PC-9 (cell line): ENCODE data around the gene MRPL28. TPM values are rescaled to one million over a fixed set of nuclear protein-coding genes. Genes with fewer than 3 reads are reported as not detected.

Experiments
- BruUV-seq: library from RNA; stranded (reverse); fragments of 400-500 nt; replicated peaks from 2 replicates; lab custom pipeline; 2021; lab: Mats Ljungman, UMichigan
- CTCF ChIA-PET: fragments of 300-600 bp; sonication (Branson Sonifier 250); formaldehyde crosslinking; loops from one replicate; lab custom pipeline; 2022; ENCODE audit warnings: antibody characterized with exemption; lab: Charles Lee
- POLR2A ChIA-PET: fragments of 300-600 bp; sonication (Branson Sonifier 250); formaldehyde crosslinking; loops from one replicate; lab custom pipeline; 2022; ENCODE audit warnings: antibody characterized with exemption; ENCODE audit not compliant: unreplicated experiment; lab: Charles Lee
- DNase-seq, 2 experiments: peaks; one replicate each; pipeline versions ENCODE4 v3.0.0 to v3.0.0-alpha.2; 2015 to 2022; ENCODE audit warnings: mixed read lengths in 1 of 2
- H2AFZ ChIP-seq: fragments of 200-600 bp; sonication (generic); 2 replicates; pipeline ENCODE4 v1.8.1; 2017; ENCODE audit warnings: antibody characterized with exemption
- H3F3A ChIP-seq: fragments of 200-600 bp; sonication (generic); 2 replicates; pipeline ENCODE4 v1.8.1; 2017; ENCODE audit warnings: antibody characterized with exemption, mild to moderate bottlenecking, low read depth; ENCODE audit not compliant: insufficient read depth
- H3K27ac ChIP-seq: fragments of 200-600 bp; sonication (generic); 2 replicates; pipeline ENCODE4 v1.6.1; 2016; ENCODE audit warnings: mixed run types
- H3K27me3 ChIP-seq: fragments of 200-600 bp; sonication (generic); 2 replicates; pipeline ENCODE4 v1.6.1; 2016; ENCODE audit warnings: low read depth, mixed run types; ENCODE audit not compliant: insufficient read depth
- H3K36me3 ChIP-seq: fragments of 200-600 bp; sonication (generic); 2 replicates; pipeline ENCODE4 v1.6.1; 2016; ENCODE audit warnings: low read depth, mixed run types
- H3K4me1 ChIP-seq: fragments of 200-600 bp; sonication (generic); replicated peaks from 2 replicates; pipeline ENCODE4 v1.6.1; 2016; ENCODE audit warnings: mixed run types; ENCODE audit not compliant: insufficient read depth
- H3K4me2 ChIP-seq: fragments of 200-600 bp; sonication (generic); 2 replicates; pipeline ENCODE4 v1.6.1; 2017; ENCODE audit warnings: mixed run types
- H3K4me3 ChIP-seq: fragments of 200-600 bp; sonication (generic); 2 replicates; pipeline ENCODE4 v1.6.1; 2016; ENCODE audit warnings: mixed run types
- H3K79me2 ChIP-seq: fragments of 200-600 bp; sonication (generic); 2 replicates; pipeline ENCODE4 v1.6.1; 2017; ENCODE audit warnings: low read depth, mixed run types
- H3K9me2 ChIP-seq: fragments of 200-600 bp; sonication (generic); 2 replicates; pipeline ENCODE4 v1.8.1; 2017; ENCODE audit warnings: mild to moderate bottlenecking; ENCODE audit not compliant: insufficient read depth
- H3K9me3 ChIP-seq: fragments of 200-600 bp; sonication (generic); 2 replicates; pipeline ENCODE4 v1.8.1; 2016; ENCODE audit warnings: low read depth; ENCODE audit not compliant: insufficient read depth
- H4K20me1 ChIP-seq: fragments of 200-600 bp; sonication (generic); 2 replicates; pipeline ENCODE4 v1.8.1; 2017; ENCODE audit not compliant: insufficient read depth
- CTCF ChIP-seq: fragments of 200-600 bp; sonication (generic); conservative IDR thresholded peaks from 2 replicates; pipeline ENCODE4 v1.6.1; 2017; ENCODE audit warnings: mixed run types, antibody characterized with exemption, mild to moderate bottlenecking, moderate library complexity
- EZH2 ChIP-seq: fragments of 200-600 bp; sonication (generic); IDR thresholded peaks from 2 replicates; pipeline ENCODE4 v1.8.0; 2017; ENCODE audit warnings: antibody characterized with exemption, low read depth
- intact Hi-C: fragments of 100-400 bp; cut with micrococcal nuclease; formaldehyde crosslinking; loops from one replicate; pipeline ENCODE4 v1.10.0; 2022; ENCODE audit not compliant: unreplicated experiment
- total RNA-seq: library from RNA; stranded (reverse); gene quantifications from 2 replicates; pipeline ENCODE4 v1.2.3, GENCODE V29; 2021

MRPL28 gene
- total RNA-seq, 1 experiment from 2014 or later, result 150 TPM

- H3K4me1 ChIP-seq, result no peaks in the 10 kb centered on the region
- BruUV-seq, result no TSS peak
- no peaks in the 10 kb centered on the region for H4K20me1 ChIP-seq
- intact Hi-C loops, result loop anchor here (10.0 kb wide), 1 partner anchor 258 kb away; the partner anchor contains the start of genes MCRIP2 and WDR90
- H3K27me3 ChIP-seq, result no peaks in the 10 kb centered on the region
- H3K4me3 ChIP-seq, result no peak overlapping the region
- ChIA-PET CTCF (interaction anchor here (0.6 to 0.9 kb wide), 4 partner anchors 24 to 388 kb away, joined by 3 to 9 read pairs (median 5); no protein-coding TSS in a partner anchor), POLR2A (interaction anchor here (0.6 kb wide), 1 partner anchor 15 kb away, joined by 4 read pairs; the partner anchor contains the start of gene DECR2)
- no peak overlapping the region for H3K27ac ChIP-seq
- no peaks in the 10 kb centered on the region for H3K9me3 ChIP-seq
- H2AFZ ChIP-seq, result no peak overlapping the region
- H3K36me3 ChIP-seq, result no peaks in the 10 kb centered on the region
- H3K79me2 ChIP-seq, result no peaks in the 10 kb centered on the region
- no peaks in the 10 kb centered on the region for H3K9me2 ChIP-seq
- H3F3A ChIP-seq, result peaks cover 21% of the 10 kb centered on the region; the same call in 1 of the 2 replicates
- no peak for DNase-seq
- no peak overlapping the region for H3K4me2 ChIP-seq
- TF ChIP-seq CTCF (no peak), EZH2 (no peak)
Measured at GRCh38 chr16:386641-387156, 16.4 kb upstream of the MRPL28 start.

- TSS peak; percentile 40 for BruUV-seq
- no peak overlapping the region for H2AFZ ChIP-seq
- POLR2A ChIA-PET, result interaction anchor here (0.8 kb wide), 2 partner anchors 12 to 18 kb away, joined by 5 to 18 read pairs; partner anchors contain the start of gene DECR2
Measured at GRCh38 chr16:383326-384051, 13.2 kb upstream of the MRPL28 start.

More at GRCh38 chr16:383326-384051, 13.2 kb upstream of the MRPL28 start:
- Histone ChIP-seq H3K27me3 (no peaks in the 10 kb centered on the region), H3K4me3 (peak overlapping the region; percentile 67; the same call in 1 of the 2 replicates), H3K4me1 (no peaks in the 10 kb centered on the region), H3K9me3 (no peaks in the 10 kb centered on the region), H3K27ac (0 out of 2 replicates have a peak overlapping the region, but pooled peaks have one; percentile 16), H3K9me2 (no peaks in the 10 kb centered on the region), H3K36me3 (no peaks in the 10 kb centered on the region), H3K4me2 (peak overlapping the region; percentile 81), H3F3A (peaks cover 26% of the 10 kb centered on the region; the same call in 1 of the 2 replicates), H3K79me2 (no peaks in the 10 kb centered on the region), H4K20me1 (no peaks in the 10 kb centered on the region)
- no peak for TF ChIP-seq EZH2
- no peak for TF ChIP-seq CTCF
- CTCF ChIA-PET, result interaction anchor here (0.5 to 0.7 kb wide), 3 partner anchors 13 to 204 kb away, joined by 3 to 5 read pairs (median 5); partner anchors contain the start of gene MRPL28
- intact Hi-C loops, result loop anchor here (10.0 kb wide), 1 partner anchor 261 kb away; the partner anchor contains the start of genes MCRIP2 and WDR90
- peak; percentile 68 to 82 for DNase-seq
